Endothelial cell of umbilical vein (primary cell): ENCODE results near the gene FAM83C. TPM values are rescaled to one million over a fixed set of nuclear protein-coding genes. Genes with fewer than 3 reads are reported as not detected.

Experiments
- Bru-seq: library from RNA; stranded (reverse); fragments of 400-500 nt; gene quantifications from one replicate; lab custom pipeline; 2021; lab: Mats Ljungman, UMichigan
- BruChase-seq, 2 experiments: library from RNA; stranded (reverse); fragments of 400-500 nt; gene quantifications; one replicate each; lab custom pipeline; 2021; lab: Mats Ljungman, UMichigan
- BruUV-seq: library from RNA; stranded (reverse); fragments of 400-500 nt; replicated peaks from 2 replicates; lab custom pipeline; 2021; lab: Mats Ljungman, UMichigan
- CTCF ChIA-PET: fragments of 300-600, 350-600 bp; sonication (Branson Sonifier 250); formaldehyde crosslinking; loops from one replicate; lab custom pipeline; 2021; ENCODE audit warnings: antibody characterized with exemption, inconsistent platforms; lab: Charles Lee
- POLR2A ChIA-PET: fragments of 300-600, 350-600 bp; sonication (Branson Sonifier 250); formaldehyde crosslinking; loops from one replicate; lab custom pipeline; 2021; ENCODE audit warnings: antibody characterized with exemption, inconsistent platforms; lab: Charles Lee
- DNase-seq: peaks from one replicate; pipeline ENCODE4 v3.0.0-alpha.2; 2011; ENCODE audit warnings: low read depth, low spot score
- FAIRE-seq: peaks from 2 replicates; lab custom pipeline; 2011; peaks lifted over from hg19 to GRCh38; lab: Jason Lieb, UNC
- H2AFZ ChIP-seq: 2 replicates; pipeline ENCODE4 v1.6.0; 2012; ENCODE audit warnings: low read depth, low read length, control low read depth, inconsistent platforms
- H3K27ac ChIP-seq: 2 replicates; pipeline ENCODE4 v1.5.1; 2011; ENCODE audit warnings: low read depth, mild to moderate bottlenecking, control low read depth, low read length, moderate library complexity; ENCODE audit not compliant: insufficient read depth
- H3K27me3 ChIP-seq, 2 experiments: 2 replicates each; pipeline versions ENCODE4 v1.6.0 to v1.6.1; 2011; ENCODE audit warnings: low read length in 2 of 2, mixed read lengths in 1 of 2; ENCODE audit not compliant: control insufficient read depth in 2 of 2, insufficient read depth in 2 of 2
- H3K36me3 ChIP-seq, 2 experiments: 2 replicates in 1 of 2; 3 replicates in 1 of 2; pipeline ENCODE4 v1.5.1; 2011; ENCODE audit warnings: low read length in 2 of 2, mild to moderate bottlenecking in 1 of 2, moderate library complexity in 1 of 2; ENCODE audit not compliant: control insufficient read depth in 2 of 2, insufficient read depth in 2 of 2; ENCODE audit errors: extremely low read depth in 1 of 2
- H3K4me1 ChIP-seq: 3 replicates; pipeline ENCODE4 v1.5.1; 2011; ENCODE audit warnings: mild to moderate bottlenecking, low read length; ENCODE audit not compliant: control insufficient read depth, insufficient read depth; ENCODE audit errors: extremely low read depth
- H3K4me2 ChIP-seq: 2 replicates; pipeline ENCODE4 v1.6.1; 2011; ENCODE audit warnings: low read length, control low read depth, mixed read lengths; ENCODE audit not compliant: insufficient read depth
- H3K4me3 ChIP-seq, 3 experiments: fragments of 200-600 bp in 1 of 3; sonication (generic), shearing (Covaris generic) in 1 of 3; replicated peaks in 1 of 3; 2 replicates each; pipeline ENCODE4 v1.5.1; 2011 to 2016; ENCODE audit warnings: control low read depth in 3 of 3, low read length in 3 of 3, mild to moderate bottlenecking in 2 of 3, inconsistent platforms in 1 of 3, low read depth in 1 of 3, moderate library complexity in 1 of 3; ENCODE audit not compliant: insufficient read depth in 1 of 3
- H3K79me2 ChIP-seq: 2 replicates; pipeline ENCODE4 v1.6.0; 2012; ENCODE audit warnings: low read length, inconsistent platforms; ENCODE audit not compliant: control insufficient read depth, insufficient read depth
- H3K9ac ChIP-seq: replicated peaks from 2 replicates; pipeline ENCODE3; 2011; ENCODE audit warnings: low read length, control low read depth; ENCODE audit not compliant: insufficient read depth; ENCODE audit errors: extremely low read depth
- H3K9me1 ChIP-seq: replicated peaks from 3 replicates; pipeline ENCODE4 v1.6.0; 2011; ENCODE audit warnings: mild to moderate bottlenecking, low read length; ENCODE audit not compliant: control insufficient read depth, insufficient read depth; ENCODE audit errors: extremely low read depth
- H3K9me3 ChIP-seq: replicated peaks from 2 replicates; pipeline ENCODE4 v1.5.1; 2012; ENCODE audit warnings: low read length, inconsistent platforms; ENCODE audit not compliant: control insufficient read depth, insufficient read depth
- H4K20me1 ChIP-seq: replicated peaks from 2 replicates; pipeline ENCODE3; 2011; ENCODE audit warnings: mild to moderate bottlenecking, low read length; ENCODE audit not compliant: control insufficient read depth, insufficient read depth; ENCODE audit errors: extremely low read depth
- CTCF ChIP-seq, 2 donors: IDR thresholded peaks; 1 replicate in 1 of 2; 2 replicates in 1 of 2; pipeline ENCODE4 v1.5.1; 2011; ENCODE audit warnings: low read length in 2 of 2, mild to moderate bottlenecking in 2 of 2, moderate library complexity in 2 of 2, control low read depth in 1 of 2, inconsistent platforms in 1 of 2, low read depth in 1 of 2; ENCODE audit not compliant: insufficient read depth in 1 of 2; ENCODE audit errors: extremely low read depth in 1 of 2
- EZH2 ChIP-seq: IDR thresholded peaks from 2 replicates; pipeline ENCODE4 v1.6.1; 2012; ENCODE audit warnings: borderline replicate concordance, low read depth, mild to moderate bottlenecking, moderate library complexity, low read length, inconsistent platforms; ENCODE audit not compliant: severe bottlenecking
- FOS ChIP-seq: IDR thresholded peaks from 2 replicates; pipeline ENCODE4 v1.6.1; 2011; ENCODE audit warnings: mild to moderate bottlenecking, low read length, moderate library complexity, borderline replicate concordance; ENCODE audit not compliant: insufficient read depth
- GATA2 ChIP-seq: IDR thresholded peaks from 2 replicates; pipeline ENCODE4 v1.7.0; 2011; ENCODE audit warnings: low read depth, mild to moderate bottlenecking, moderate library complexity, mixed read lengths, low read length; ENCODE audit not compliant: insufficient read length, insufficient read depth
- JUN ChIP-seq: IDR thresholded peaks from 2 replicates; pipeline ENCODE4 v1.6.1; 2011; ENCODE audit warnings: borderline replicate concordance, low read depth; ENCODE audit not compliant: insufficient read length, insufficient read depth
- MAX ChIP-seq: IDR thresholded peaks from 2 replicates; pipeline ENCODE4 v1.6.1; 2011; ENCODE audit not compliant: insufficient read depth, insufficient read length
- MYC ChIP-seq: IDR thresholded peaks from one replicate; pipeline ENCODE4 v1.6.1; 2011; ENCODE audit warnings: mild to moderate bottlenecking, low read depth, low read length
- POLR2A ChIP-seq: IDR thresholded peaks from 2 replicates; pipeline ENCODE4 v1.6.1; 2012; ENCODE audit warnings: low read depth, mild to moderate bottlenecking, control low read depth, low read length
- POLR2AphosphoS5 ChIP-seq: IDR thresholded peaks from 2 replicates; pipeline ENCODE4 v1.6.1; 2012; ENCODE audit warnings: low read depth, mild to moderate bottlenecking, control low read depth, low read length, moderate library complexity; ENCODE audit not compliant: insufficient read depth
- dilution Hi-C: fragments of 300-500 bp; cut with MboI; formaldehyde crosslinking; loops from one replicate; pipeline ENCODE4 v1.15.0; 2019; ENCODE audit warnings: low sequenced_read_pairs; ENCODE audit not compliant: extremely low pct_ligation_motif_present
- intact Hi-C: fragments of 100-400 bp; cut with micrococcal nuclease; formaldehyde crosslinking; loops from one replicate; pipeline ENCODE4 v1.10.0; 2022
- long read RNA-seq: library from polyadenylated mRNA; stranded (forward); transcript quantifications from one replicate; pipeline ENCODE4 v2.0.0, GENCODE V29; 2021
- polyA minus RNA-seq, 3 experiments: library from RNA; depleted of rRNA, polyadenylated mRNA; stranded (reverse); fragments of >200 nt; gene quantifications; 1 replicate in 1 of 3; 2 replicates in 2 of 3; pipeline ENCODE4 v1.2.3, GENCODE V29; 2011
- polyA plus RNA-seq, 4 experiments: library from polyadenylated mRNA; depleted of rRNA in 3 of 4; stranded (reverse) in 3 of 4; unstranded in 1 of 4; fragments of >200 nt; gene quantifications; 2 replicates each; pipeline versions ENCODE4 v1.2.1 to v1.2.3, GENCODE V29; 2011 to 2012; ENCODE audit warnings: missing spikeins in 1 of 4
- total RNA-seq: library from RNA; stranded (reverse); gene quantifications from 2 replicates; pipeline ENCODE4 v1.2.3, GENCODE V29; 2021

FAM83C gene
- not detected in 2 replicates for total RNA-seq
- polyA plus RNA-seq, result not detected in 2 replicates
- not detected in 2 replicates for polyA plus RNA-seq (2011; cell fraction: cytosol; rRNA removed)
- polyA plus RNA-seq (2011; cell fraction: nucleus; rRNA removed), result not detected in 2 replicates
- not detected in 2 replicates for polyA plus RNA-seq (2012)
- polyA minus RNA-seq, result not detected in 2 replicates
- not detected for polyA minus RNA-seq (2011; cell fraction: cytosol; rRNA and poly(A)+ RNA removed)
- polyA minus RNA-seq (2011; cell fraction: nucleus; rRNA and poly(A)+ RNA removed), result not detected in 2 replicates
- Bru-seq, nascent RNA, result not detected
- BruChase-seq, experiment 1, labeled RNA remaining after a 6-hour chase, result percentile 15 among the genes with signal in this experiment
- BruChase-seq, experiment 2, labeled RNA remaining after a 2-hour chase, result not detected
- long read RNA-seq, result 0 reads

- no peaks in the 10 kb centered on the region for H3K36me3 ChIP-seq
- CTCF ChIA-PET, result interaction anchor here (4.9 kb wide), 1 partner anchor 11 kb away, joined by 24 read pairs; no protein-coding TSS in a partner anchor
Observed at GRCh38 chr20:35291654-35292503, at the start of gene FAM83C. Gene FAM83C (minus strand): TSS chr20:35292425. CDS start chr20:35292304, 121 bp downstream.

More at GRCh38 chr20:35291654-35292503, at the start of gene FAM83C:
- dilution Hi-C loops (no loop called here), intact Hi-C loops (no loop called here)
- H3K79me2 ChIP-seq, result no peaks in the 10 kb centered on the region
- FAIRE-seq (no peak), DNase-seq (no peak)
- H4K20me1 ChIP-seq, result no peaks in the 10 kb centered on the region
- peaks cover 0 to 2% of the 10 kb centered on the region in 2 experiments for H3K27me3 ChIP-seq
- BruUV-seq, result no TSS peak
- TF ChIP-seq MAX (no peak), JUN (no peak), CTCF (IDR thresholded peaks at IDR 0.05; ENCODE audit: extremely low read depth in 1 of 2, insufficient read depth in 1 of 2, low read depth in 1 of 2, low read length in 2 of 2) (no peak), FOS (no peak), GATA2 (no peak), POLR2A (no peak), EZH2 (no peak), MYC (no peak), POLR2AphosphoS5 (no peak)
- POLR2A ChIA-PET, result no interaction called here
- no peaks in the 10 kb centered on the region for H3K9me3 ChIP-seq
- H3K4me1 ChIP-seq, result peaks cover 5% of the 10 kb centered on the region
- no peak within 1 kb of the TSS for H2AFZ ChIP-seq
- no peak within 1 kb of the TSS for H3K4me3 ChIP-seq
- no peak within 1 kb of the TSS for H3K27ac ChIP-seq
- H3K4me2 ChIP-seq, result no peak within 1 kb of the TSS
- H3K9me1 ChIP-seq, result no peaks in the 10 kb centered on the region
- H3K9ac ChIP-seq, result no peak within 1 kb of the TSS
